GM21381 (cell line): ENCODE measurements around the gene NTN4.
"Not testable (repeated sequence)": the region's sequence is repeated elsewhere in the genome, so short reads cannot be mapped to it uniquely, and the experiment has no call there.

Experiments
- ATAC-seq: cut with Tn5 transposase; IDR thresholded peaks from one replicate; pipeline ENCODE4 v1.9.1; 2021; ENCODE audit warnings: mild to moderate bottlenecking, moderate library complexity; ENCODE audit not compliant: unreplicated experiment

NTN4 gene

DNA sequence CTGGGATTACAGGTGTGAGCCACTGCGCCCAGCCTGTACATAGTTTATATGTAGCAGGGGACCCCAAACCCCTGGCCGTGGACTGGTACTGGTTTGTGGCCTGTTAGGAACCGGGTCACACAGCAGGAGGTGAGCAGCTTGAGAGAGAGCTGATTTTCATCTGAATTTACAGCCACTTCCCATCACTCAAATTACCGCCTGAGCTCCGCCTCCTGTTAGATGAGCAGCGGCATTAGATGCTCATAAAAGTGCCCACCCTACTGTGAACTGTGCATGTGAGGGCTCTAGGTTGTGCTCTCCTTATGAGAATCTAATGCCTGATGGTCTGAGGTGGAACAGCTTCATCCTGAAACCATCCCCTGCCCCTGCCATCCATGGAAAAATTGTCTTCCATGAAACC, 119.3 kb downstream of the NTN4 start:
- ATAC-seq, result no peak

DNA sequence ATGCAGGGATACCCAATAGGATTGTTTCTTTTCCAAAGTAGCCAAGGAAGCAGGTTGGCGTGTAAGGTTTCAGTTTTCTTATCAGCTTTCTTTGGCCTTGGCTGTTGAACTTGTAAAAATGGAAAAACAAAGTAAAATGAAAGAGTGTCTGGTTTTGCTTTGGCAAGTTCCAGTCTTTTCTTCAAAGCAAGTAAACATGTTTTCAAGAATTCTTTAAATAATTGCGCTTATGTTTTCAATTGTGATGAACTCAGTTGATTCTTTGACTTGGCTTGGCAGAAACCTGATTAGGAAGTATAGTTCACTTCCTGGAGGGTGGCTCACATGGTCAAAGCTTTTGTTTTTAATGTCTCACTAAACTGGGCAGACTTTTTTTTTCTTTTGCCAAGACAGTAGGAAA, 127.0 kb downstream of the NTN4 start:
- ATAC-seq, result no peak

DNA sequence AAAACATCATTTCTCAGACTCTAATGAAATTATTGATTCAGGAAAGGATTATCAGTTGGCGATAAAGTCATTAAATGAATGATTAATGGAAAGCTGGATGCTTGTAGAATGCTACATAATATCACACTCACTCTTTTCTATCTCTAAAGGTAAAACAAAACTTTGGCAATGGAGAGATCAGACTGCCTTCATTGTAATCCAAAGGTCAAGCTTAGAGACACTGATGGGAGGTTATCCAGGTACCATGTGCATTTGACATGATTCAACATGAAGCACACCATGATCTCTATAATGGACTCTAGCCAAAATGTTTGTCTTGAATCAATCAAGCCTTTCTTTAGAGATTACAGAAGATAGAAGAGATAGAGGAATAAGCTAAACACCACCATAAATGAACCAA, 129.2 kb downstream of the NTN4 start:
- no peak for ATAC-seq

DNA sequence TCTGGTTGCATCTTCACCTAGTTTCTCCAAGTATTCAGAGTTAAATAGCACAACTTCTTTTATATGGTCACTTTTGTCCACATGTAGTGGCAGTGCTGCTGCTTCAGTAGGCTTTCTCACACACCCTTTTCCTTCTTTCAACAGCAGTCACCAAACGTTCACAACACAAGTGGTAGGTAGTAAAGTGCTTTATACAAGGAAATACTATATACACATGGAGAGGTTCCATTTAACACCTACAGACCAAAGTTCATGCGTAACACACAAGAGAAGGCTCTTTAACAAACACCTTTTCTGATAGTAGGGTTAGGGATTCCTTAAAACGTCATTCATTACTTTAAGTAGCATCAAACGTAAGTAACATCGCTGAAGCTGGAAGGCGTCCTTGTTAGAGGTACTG, 132.2 kb downstream of the NTN4 start:
- no peak for ATAC-seq

DNA sequence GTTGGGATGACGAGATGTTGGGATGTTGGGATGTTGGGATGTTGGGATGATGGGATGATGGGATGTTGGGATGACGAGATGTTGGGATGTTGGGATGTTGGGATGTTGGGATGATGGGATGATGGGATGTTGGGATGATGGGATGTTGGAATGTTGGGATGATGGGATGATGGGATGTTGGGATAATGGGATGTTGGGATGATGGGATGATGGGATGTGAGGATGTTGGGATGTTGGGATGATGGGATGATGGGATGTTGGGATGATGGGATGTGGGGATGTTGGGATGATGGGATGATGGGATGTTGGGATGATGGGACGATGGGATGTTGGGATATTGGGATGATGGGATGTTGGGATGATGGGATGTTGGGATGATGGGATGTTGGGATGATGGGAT, 135.9 kb downstream of the NTN4 start:
- ATAC-seq, result not testable (repeated sequence)

DNA sequence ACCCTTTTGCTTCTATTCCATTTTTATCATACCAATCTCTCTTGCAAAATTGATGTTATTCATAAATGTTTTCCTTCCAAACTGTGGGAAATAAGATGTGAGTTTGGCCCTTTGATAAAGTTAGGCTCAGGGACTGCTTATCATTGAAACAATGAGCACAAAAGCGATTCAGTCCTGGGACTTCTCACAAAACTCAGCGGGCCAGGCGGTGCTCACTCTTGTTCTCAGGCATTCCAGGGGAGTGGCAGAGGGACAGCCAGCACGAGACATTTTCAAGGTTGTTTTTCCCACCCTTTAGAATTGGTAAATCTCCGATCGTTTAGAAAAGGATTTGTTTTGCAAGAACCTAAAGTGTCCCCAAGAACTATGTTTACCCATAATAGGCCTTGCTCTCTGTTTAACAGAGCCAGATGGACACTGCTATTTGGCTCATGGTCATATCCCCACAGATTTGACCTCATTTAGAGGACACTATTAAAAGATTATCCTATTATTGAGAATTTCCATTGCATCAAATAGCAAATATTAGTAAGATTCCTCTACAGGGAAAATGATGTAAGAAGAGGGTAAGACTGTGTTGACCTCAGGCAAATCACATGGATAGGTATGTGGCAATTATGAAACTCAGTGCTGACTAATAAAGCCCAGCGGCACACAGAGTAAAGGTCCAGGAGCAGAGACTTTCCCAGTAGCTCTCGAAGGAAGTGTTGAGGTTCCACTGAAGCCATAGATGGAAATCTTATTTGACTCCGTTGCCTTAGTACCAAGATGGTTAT, 136.6 kb downstream of the NTN4 start:
- ATAC-seq, result no peak

DNA sequence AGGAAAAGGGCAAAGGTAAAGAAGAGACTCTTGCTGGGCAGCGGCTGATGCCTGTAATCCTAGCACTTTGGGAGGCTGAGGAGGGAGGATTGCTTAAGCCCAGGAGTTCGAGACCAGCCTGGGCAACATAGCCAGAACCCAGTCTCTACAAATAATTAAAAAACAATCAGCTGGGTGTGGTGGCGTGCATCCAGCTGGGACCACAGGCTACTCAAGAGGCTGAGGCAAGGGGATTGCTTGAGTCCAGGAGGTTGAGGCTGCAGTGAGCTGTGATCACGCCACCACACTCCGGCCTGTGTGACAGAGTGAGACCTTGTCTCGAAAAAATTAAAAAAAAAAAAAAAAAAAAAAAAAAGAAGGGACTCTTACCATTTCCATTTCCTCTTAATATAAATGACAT, 138.9 kb downstream of the NTN4 start:
- ATAC-seq, result no peak

DNA sequence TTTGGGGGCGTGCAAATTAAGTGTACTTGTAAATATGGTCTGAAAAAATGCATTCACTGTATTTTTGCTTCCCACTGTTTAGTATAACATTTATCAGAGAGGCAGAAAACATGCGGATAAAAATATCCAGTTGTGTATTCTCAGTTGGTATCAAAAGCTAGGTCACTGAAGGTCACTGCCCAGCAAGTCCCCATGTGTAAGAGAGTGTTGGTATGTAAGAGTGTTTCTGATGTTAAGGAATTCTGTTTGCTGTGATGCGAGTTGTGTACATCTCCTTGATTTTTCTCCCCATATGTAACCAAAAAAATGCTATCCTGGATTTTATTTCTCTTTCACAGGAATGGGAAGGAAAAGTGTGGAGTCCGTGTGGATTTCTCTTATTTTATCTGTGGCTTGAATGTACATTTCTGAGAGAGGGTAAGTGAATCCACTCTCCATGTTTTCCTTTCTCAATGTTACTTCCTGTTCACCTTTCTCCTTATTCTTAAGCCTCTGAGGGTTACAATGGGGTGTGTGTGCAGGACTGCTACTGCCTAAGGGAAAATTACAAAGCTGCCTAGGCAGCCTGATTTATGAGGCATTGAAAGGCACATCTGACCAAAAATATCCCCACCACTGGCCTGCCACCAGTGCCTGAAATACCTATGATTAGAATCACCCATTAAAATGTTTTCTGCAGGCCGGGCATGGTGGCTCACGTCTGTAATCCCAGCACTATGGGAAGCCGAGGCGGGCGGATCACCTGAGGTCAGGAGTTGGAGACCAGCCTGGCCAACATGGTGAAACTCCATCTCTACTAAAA, 141.4 kb downstream of the NTN4 start:
- no peak for ATAC-seq

DNA sequence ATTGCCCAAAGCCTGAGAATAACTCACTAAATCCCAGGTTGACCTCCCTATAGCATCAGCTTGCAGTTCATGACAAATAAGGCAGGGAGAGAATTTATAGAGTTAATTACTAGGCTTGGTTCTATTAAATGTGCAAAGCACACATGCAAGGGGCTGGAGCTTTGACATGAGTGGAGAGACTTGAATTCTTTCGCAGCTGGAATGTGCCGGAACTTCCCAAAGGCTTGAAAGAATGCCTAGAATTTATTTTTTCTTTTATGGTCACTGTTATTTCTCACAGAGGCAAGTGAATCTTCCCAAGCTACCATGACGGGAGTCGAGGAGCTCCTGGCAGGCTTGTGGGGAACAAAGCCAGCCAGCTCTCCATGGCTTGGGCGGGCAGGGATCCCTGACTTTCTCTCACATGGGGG, 143.8 kb downstream of the NTN4 start:
- no peak for ATAC-seq

DNA sequence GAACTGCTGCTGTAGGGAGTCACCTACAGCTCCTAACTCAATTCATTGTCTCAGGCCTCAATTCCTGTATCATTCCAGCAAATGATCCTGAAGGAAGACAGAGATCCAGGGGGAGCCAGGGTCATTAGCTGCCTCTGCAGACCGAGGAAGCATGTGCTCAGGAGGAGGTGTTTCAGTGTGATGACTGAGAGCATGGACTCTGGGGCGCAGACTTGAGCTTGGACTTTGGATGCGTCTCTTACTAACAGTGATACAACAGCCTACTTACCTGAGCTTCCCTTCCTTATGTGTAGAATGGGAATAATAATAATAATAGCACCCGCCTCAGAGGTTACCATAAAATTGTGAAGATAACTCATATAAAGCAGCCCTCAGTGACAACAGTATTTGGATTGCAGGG, 147.3 kb downstream of the NTN4 start:
- no peak for ATAC-seq

DNA sequence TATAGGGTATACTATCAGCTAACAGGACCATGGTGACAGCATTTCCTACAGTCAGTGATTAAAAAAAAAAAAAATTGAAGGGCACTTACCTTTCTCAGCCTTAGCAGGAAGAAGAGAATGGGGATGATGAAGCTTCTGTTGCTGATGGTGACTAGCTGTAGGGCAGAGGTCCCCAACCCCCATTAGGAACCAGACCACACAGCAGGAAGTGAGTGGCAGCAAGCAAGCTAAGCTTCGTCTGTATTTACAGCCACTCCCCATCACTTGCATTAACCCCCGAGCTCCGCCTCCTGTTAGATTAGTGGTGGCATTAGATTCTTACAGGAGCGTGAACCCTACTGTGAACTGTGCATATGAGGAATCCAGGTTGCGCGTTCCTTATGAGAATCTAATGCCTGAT, 148.0 kb downstream of the NTN4 start:
- ATAC-seq, result no peak

DNA sequence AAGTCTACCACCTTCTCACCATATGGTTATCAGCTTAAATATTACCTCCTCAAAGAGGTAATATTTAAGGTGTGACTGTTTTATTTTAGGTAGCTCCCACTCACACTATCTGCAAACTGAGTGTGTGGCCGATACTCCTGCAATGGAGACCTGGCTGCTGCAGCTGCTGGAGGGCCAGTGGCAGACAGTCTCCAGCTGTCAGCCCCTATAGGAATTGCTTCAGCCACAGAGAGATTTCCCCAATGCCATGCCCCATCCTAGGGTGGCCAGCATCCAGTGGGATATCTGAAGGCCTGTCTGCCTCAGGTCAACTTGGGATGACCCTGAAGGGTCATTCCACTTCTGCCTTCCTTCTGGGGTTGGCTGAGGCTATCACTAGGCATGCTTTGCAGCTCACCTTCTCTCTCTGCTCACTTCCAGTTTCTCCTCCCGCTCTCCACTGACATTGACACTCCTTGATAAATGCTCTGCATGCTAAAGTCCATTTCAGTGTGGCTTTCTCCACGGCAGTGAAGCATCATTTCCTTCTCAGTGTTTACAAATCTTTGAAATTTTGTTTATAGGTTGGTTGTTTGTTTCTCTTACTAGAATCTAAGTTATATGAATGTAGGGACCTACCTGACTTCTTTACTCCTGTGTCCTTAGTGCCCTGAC, 149.1 kb downstream of the NTN4 start:
- ATAC-seq, result no peak

DNA sequence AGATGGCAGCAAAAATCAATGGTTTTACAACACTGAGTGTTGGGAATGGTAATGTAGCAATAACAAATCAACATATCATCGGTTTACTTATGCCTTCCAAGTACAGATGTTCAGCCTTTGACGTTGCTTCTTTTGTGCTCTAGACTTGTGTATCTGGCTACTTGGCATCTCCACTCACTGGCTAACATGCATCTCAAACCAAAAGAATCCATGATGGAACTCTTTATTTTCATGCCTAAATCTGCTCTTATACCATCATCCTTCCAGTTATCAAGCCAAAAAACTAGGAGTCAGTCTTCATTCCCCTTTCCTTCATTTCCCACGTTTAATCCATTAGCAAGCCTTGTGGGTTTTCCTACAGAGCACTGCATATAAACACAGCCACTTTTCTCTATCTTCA, 150.0 kb downstream of the NTN4 start:
- ATAC-seq, result no peak

DNA sequence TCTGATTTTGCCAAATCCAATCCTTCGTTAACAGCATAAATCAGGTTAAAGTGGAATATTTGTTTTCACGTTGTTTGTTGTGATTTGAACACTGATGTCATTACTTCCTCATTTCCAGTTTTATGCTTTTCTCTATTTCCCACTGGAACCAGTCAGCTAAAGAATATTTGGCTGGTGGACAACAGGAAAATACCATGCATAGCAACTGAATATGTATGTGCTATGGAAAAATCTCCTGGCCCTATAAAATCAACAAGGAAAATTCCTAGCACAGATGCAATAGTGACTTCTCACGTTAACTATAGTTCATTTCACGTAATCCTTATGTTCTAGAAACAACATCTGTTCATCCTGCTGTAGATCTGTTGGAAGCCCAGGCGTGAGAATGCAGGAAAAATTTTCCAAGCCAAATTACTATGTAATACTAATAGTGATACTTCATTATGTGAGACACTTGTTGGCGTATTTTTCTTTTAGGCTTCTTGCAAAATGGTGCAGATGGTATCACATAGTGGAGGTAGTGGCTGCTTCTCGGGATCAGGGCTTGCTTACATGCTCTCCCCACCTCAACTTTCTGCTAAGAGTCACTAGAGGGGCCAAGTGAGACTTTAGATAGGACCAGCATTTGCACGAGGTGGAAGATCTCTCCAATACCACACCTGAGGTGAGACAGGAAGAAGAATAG, 153.0 kb downstream of the NTN4 start:
- ATAC-seq, result no peak

DNA sequence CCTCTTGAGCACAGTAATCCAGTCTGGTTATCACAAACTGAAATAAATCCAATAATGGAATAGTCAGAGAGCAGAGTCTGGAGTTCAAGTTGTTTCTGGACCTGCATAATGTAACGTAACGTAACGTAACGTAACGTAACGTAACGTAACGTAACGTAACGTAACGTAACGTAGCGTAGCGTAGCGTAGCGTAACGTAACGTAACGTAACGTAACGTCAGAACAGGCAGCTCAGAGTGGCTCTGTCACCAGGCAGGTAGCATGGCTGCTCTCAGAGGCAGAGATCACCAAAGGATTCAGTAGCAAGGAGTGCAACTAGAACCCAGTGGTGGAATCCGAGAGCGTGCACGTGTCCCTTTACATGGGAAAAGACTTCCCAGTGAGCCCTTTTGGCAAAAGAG, 153.6 kb downstream of the NTN4 start:
- ATAC-seq, result no peak

DNA sequence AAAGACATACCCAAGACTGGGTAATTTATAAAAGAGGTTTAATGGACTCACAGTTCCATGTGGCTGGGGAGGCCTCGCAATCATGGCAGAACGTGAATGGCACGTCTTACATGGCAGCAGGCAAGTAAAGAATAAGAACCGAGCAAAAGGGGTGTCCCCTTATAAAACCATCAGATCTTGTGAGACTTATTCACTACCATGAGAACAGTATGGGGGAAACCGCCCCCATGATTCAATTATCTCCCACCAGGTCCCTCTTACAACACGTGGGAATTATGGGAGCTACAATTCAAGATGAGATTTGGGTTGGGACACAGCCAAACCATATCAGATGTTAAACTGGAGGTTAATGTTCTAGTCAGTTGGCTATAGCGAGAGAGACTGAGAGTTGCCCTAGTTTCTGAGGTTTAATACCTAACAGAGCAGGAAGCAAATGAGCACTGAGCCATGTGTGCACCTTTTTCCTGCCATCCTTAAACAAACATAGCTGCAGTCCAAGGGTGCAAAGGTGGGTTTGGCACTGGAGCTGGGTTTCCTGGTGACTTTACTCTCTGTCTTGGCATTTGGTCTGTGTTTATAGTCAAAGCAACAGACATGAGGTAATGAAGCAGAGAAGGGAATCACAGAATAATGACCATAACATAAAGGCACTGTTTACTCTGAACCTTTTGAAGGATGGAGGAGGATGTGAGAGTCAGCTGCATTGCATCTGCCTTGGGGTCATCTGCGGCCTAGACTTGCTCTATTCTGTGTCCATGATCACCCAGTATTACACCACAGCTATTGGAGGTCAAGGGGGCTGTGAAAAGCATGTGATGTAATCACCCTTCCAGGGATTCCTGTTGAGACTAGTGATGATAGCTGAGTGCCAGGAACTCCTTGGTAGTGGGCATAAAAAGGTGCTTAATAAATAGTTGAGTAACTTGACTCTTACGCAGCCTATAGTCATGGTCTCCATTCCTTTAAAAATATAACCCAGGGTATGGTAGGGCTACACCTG, 155.6 kb downstream of the NTN4 start:
- peak; percentile 88 for ATAC-seq

DNA sequence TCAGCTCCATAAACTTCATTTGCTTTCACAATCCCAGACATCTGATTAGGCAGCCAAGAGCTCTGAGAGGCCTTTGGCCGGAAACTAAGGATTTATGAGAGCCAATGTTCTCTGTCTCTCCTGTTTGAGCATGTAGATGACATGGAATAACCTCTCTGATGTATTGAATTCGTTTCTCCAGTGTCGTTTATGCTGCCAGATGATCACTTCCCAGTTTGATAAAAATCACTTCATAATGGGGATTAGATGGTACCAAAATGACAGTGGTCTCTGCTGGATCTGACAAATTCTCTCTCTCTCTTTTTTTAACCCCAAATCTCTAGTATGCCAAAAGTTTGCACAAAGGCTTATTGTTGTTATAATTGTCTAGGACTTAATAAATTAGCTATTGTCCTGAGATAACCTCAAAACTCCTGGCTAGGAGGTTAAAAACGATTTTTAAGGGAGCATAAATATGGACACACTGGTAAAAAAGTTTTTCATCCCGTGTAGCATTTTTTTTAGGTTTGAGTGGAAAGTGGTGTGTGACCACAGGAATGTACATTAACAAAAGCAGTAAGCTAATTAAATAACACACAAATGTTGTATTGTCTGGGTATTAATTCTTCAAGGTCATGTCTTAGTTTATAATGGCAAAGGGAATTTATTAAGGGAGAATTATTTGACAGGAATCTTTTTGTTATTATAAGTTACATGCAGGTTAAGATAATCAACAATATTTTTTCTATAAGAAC, 156.7 kb downstream of the NTN4 start:
- ATAC-seq, result no peak

DNA sequence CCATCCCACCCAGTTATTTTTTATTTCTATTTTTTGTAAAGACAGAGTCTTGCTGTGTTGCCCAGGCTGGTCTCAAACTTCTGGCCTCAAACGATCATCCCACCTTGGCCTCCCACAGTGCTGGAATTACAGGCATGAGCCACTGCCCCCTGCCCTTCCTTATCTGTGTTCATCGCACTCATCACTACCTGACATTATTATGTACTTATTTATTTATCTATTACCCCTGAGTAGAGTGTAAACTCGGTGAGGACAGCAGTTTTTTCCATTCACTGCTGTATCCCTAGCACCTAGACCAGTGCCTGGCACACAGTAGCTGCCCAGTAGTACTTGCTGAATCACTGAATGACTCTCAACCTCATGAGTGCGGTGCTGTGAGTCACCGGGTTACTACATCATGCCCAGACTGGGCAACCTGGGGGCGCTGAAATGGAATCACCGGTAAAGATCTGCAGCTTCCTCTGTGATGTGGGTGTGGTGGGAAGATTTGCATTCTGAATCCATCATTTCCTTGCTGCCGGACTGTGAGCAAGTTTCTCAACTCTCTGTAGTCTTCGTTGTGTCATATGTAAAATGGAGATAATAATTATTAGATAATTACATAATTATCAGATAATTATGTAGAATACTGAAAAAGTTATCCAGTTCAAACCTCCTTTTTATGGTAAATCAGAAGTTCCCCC, 157.4 kb downstream of the NTN4 start:
- ATAC-seq, result no peak

DNA sequence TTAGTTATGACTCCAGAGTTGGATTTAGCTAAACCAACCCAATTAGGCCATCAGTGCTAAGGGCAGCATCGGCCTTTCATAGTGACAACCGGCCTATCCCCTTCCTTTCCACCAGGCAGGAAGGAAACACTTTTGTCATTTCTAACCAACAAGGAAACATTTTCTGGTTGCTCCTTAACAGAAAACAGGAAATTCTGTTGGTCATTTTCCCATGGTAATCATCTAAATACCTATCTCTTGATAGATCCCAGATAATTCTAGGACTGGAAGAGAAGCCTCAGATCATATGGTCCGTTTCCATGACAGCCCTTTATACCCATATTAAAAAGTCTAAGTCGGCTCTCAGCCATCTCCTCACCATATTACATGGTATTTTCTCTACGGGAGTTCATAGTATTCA, 160.1 kb downstream of the NTN4 start:
- ATAC-seq, result no peak
